A549 (cell line): ENCODE results near the gene LRRC59. TPM values are rescaled to one million over a fixed set of nuclear protein-coding genes. Genes with fewer than 3 reads are reported as not detected.

Source experiments
- ATAC-seq, 2 experiments: fragments of 200-7000 bp in 1 of 2; fragments of >200 bp in 1 of 2; cut with Nextera tagmentation in 1 of 2; cut with Tn5 transposase in 1 of 2; 3 replicates each; pipeline versions ENCODE4 v1.8.0 to v1.9.1; 2018 to 2020; ENCODE audit warnings: mild to moderate bottlenecking in 1 of 2, moderate library complexity in 1 of 2
- CTCF ChIA-PET: fragments of 300-600 bp; sonication (Branson Sonifier 250); formaldehyde crosslinking; extraction: SDS; loops from one replicate; lab custom pipeline; 2021; ENCODE audit warnings: antibody characterized with exemption, inconsistent platforms; lab: Yijun Ruan, JAX
- POLR2A ChIA-PET: fragments of 350-600 bp; formaldehyde crosslinking; extraction: SDS; loops from one replicate; lab custom pipeline; 2021; ENCODE audit warnings: antibody characterized with exemption, inconsistent platforms; lab: Yijun Ruan, JAX
- DNase-seq, 2 experiments: peaks; one replicate each; pipeline versions ENCODE4 v3.0.0 to v3.0.0-alpha.2; 2011 to 2016; ENCODE audit warnings: low read depth in 1 of 2, low spot score in 1 of 2
- FAIRE-seq: peaks from 2 replicates; lab custom pipeline; 2011; peaks lifted over from hg19 to GRCh38; lab: Jason Lieb, UNC
- H3K27ac ChIP-seq, 2 experiments: fragments of >200 bp; sonication (Bioruptor Twin); formaldehyde crosslinking; 3 replicates each; pipeline ENCODE4 v1.5.1; 2016 to 2017
- H3K4me1 ChIP-seq: fragments of >200 bp; sonication (Bioruptor Twin); formaldehyde crosslinking; 3 replicates; pipeline ENCODE4 v1.6.1; 2016
- H3K4me2 ChIP-seq: fragments of >200 bp; sonication (Bioruptor Twin); formaldehyde crosslinking; 3 replicates; pipeline ENCODE4 v1.6.1; 2016
- H3K4me3 ChIP-seq: fragments of >200 bp; sonication (Bioruptor Twin); formaldehyde crosslinking; 3 replicates; pipeline ENCODE4 v1.5.1; 2016
- H3K9me3 ChIP-seq: fragments of >200 bp; sonication (Bioruptor Twin); formaldehyde crosslinking; 3 replicates; pipeline ENCODE4 v1.6.1; 2016
- BCL3 ChIP-seq: fragments of >200 bp; sonication (Bioruptor Twin); formaldehyde crosslinking; IDR thresholded peaks from 3 replicates; pipeline ENCODE4 v1.6.1; 2016
- CBX2 ChIP-seq: fragments of 200-600 bp; sonication (generic); IDR thresholded peaks from 2 replicates; pipeline ENCODE4 v1.6.1; 2016; ENCODE audit warnings: low read depth, mild to moderate bottlenecking, borderline replicate concordance
- CBX8 ChIP-seq: fragments of 200-600 bp; sonication (generic); IDR thresholded peaks from 2 replicates; pipeline ENCODE4 v1.6.1; 2016
- CEBPB ChIP-seq, 2 experiments: fragments of >200 bp in 1 of 2; sonication (Bioruptor Twin) in 1 of 2; formaldehyde crosslinking in 1 of 2; IDR thresholded peaks; 2 replicates each; pipeline ENCODE4 v1.6.1; 2012 to 2016
- CHD2 ChIP-seq: fragments of 150-350 bp; IDR thresholded peaks from 2 replicates; pipeline ENCODE4 v1.6.1; 2014; ENCODE audit warnings: low read length; ENCODE audit not compliant: partially characterized antibody
- CHD4 ChIP-seq: fragments of 200-600 bp; sonication (generic); IDR thresholded peaks from 2 replicates; pipeline ENCODE4 v1.6.1; 2016; ENCODE audit warnings: antibody characterized with exemption, mild to moderate bottlenecking, borderline replicate concordance
- E2F6 ChIP-seq: IDR thresholded peaks from 2 replicates; pipeline ENCODE4 v1.6.1; 2012; ENCODE audit warnings: low read depth, borderline replicate concordance
- EHF ChIP-seq: fragments of 250-450 bp; sonication (Bioruptor Pico); IDR thresholded peaks from 2 replicates; pipeline ENCODE4 v1.5.0; 2020; ENCODE audit warnings: mild to moderate bottlenecking
- EHMT2 ChIP-seq: fragments of 200-600 bp; sonication (generic); IDR thresholded peaks from 2 replicates; pipeline ENCODE4 v1.6.1; 2016; ENCODE audit warnings: antibody characterized with exemption, low read depth, mild to moderate bottlenecking, moderate library complexity
- EP300 ChIP-seq, 2 experiments: fragments of >200 bp; sonication (Bioruptor Twin); formaldehyde crosslinking; IDR thresholded peaks; 2 replicates in 1 of 2; 3 replicates in 1 of 2; pipeline ENCODE4 v1.6.1; 2016 to 2017
- FOSL2 ChIP-seq, 2 experiments: fragments of 450-650 bp in 1 of 2; fragments of >200 bp in 1 of 2; sonication (Bioruptor Twin) in 1 of 2; formaldehyde crosslinking; IDR thresholded peaks; 2 replicates each; pipeline versions ENCODE4 v1.5.0 to v1.6.1; 2016 to 2020; ENCODE audit warnings: mild to moderate bottlenecking in 1 of 2, moderate library complexity in 1 of 2
- FOXS1 ChIP-seq: fragments of 250-450 bp; sonication (Bioruptor Pico); IDR thresholded peaks from 2 replicates; pipeline ENCODE4 v1.5.0; 2020; ENCODE audit warnings: mild to moderate bottlenecking, moderate library complexity
- GATA3 ChIP-seq: IDR thresholded peaks from 2 replicates; pipeline ENCODE4 v1.6.1; 2012; ENCODE audit warnings: borderline replicate concordance
- HEYL ChIP-seq: fragments of 250-450 bp; sonication (Bioruptor Pico); IDR thresholded peaks from 2 replicates; pipeline ENCODE4 v1.8.0; 2021; ENCODE audit warnings: mild to moderate bottlenecking, moderate library complexity
- HMGXB4 ChIP-seq: fragments of 250-450 bp; sonication (Bioruptor Pico); IDR thresholded peaks from 2 replicates; pipeline ENCODE4 v1.5.0; 2021; ENCODE audit warnings: mild to moderate bottlenecking, moderate library complexity, borderline replicate concordance
- HOXB13 ChIP-seq: fragments of 250-450 bp; sonication (Bioruptor Pico); IDR thresholded peaks from 2 replicates; pipeline ENCODE4 v1.5.0; 2020; ENCODE audit warnings: low read depth, mild to moderate bottlenecking, moderate library complexity
- HOXB5 ChIP-seq: fragments of 250-450 bp; sonication (Bioruptor Pico); IDR thresholded peaks from 2 replicates; pipeline ENCODE4 v1.5.0; 2020; ENCODE audit warnings: mild to moderate bottlenecking, moderate library complexity
- JUN ChIP-seq, 2 experiments: fragments of >200 bp; sonication (Bioruptor Twin); formaldehyde crosslinking; IDR thresholded peaks; 2 replicates in 1 of 2; 3 replicates in 1 of 2; pipeline ENCODE4 v1.6.1; 2016 to 2017
- JUNB ChIP-seq: fragments of >200 bp; sonication (Bioruptor Twin); formaldehyde crosslinking; IDR thresholded peaks from 2 replicates; pipeline ENCODE4 v1.6.1; 2016
- MAFK ChIP-seq: fragments of 450-650 bp; IDR thresholded peaks from 2 replicates; pipeline ENCODE4 v1.6.1; 2014; ENCODE audit not compliant: partially characterized antibody
- MAZ ChIP-seq: fragments of 150-350 bp; IDR thresholded peaks from 2 replicates; pipeline ENCODE4 v1.6.1; 2014; ENCODE audit warnings: antibody characterized with exemption, low read depth, low read length, borderline replicate concordance
- MYC ChIP-seq: IDR thresholded peaks from 2 replicates; pipeline ENCODE4 v1.6.1; 2012; ENCODE audit warnings: mild to moderate bottlenecking, inconsistent platforms, low read length, improper control_type of control experiment, borderline replicate concordance
- PHF8 ChIP-seq: fragments of 200-600 bp; sonication (generic); IDR thresholded peaks from 2 replicates; pipeline ENCODE4 v1.6.1; 2016; ENCODE audit warnings: low read depth, mild to moderate bottlenecking, antibody characterized with exemption, moderate library complexity, borderline replicate concordance
- RAD21 ChIP-seq, 2 experiments: fragments of >200 bp in 1 of 2; sonication (Bioruptor Twin) in 1 of 2; formaldehyde crosslinking in 1 of 2; IDR thresholded peaks in 1 of 2; conservative IDR thresholded peaks in 1 of 2; 2 replicates in 1 of 2; 3 replicates in 1 of 2; pipeline ENCODE4 v1.6.1; 2012 to 2018; ENCODE audit warnings: inconsistent platforms in 1 of 2
- RCOR1 ChIP-seq: fragments of 150-350 bp; IDR thresholded peaks from 2 replicates; pipeline ENCODE4 v1.6.1; 2014; ENCODE audit warnings: antibody characterized with exemption, low read length, low read depth
- REST ChIP-seq: fragments of 200-600 bp; sonication (generic); IDR thresholded peaks from 2 replicates; pipeline ENCODE4 v1.6.1; 2016; ENCODE audit warnings: antibody characterized with exemption, mild to moderate bottlenecking, moderate library complexity
- RFX5 ChIP-seq: fragments of 450-650 bp; IDR thresholded peaks from 2 replicates; pipeline ENCODE4 v1.7.1; 2014; ENCODE audit warnings: antibody characterized with exemption, mild to moderate bottlenecking, moderate library complexity
- SREBF2 ChIP-seq: fragments of 450-650 bp; IDR thresholded peaks from 2 replicates; pipeline ENCODE4 v1.6.1; 2014; ENCODE audit warnings: mild to moderate bottlenecking, moderate library complexity
- TP53 ChIP-seq: fragments of 250-450 bp; sonication (Bioruptor Pico); IDR thresholded peaks from 2 replicates; pipeline ENCODE4 v1.5.0; 2021; ENCODE audit warnings: mild to moderate bottlenecking, moderate library complexity
- ZFP36 ChIP-seq: fragments of 450-650 bp; IDR thresholded peaks from 2 replicates; pipeline ENCODE4 v1.6.1; 2014; ENCODE audit warnings: borderline replicate concordance; ENCODE audit not compliant: partially characterized antibody
- ZNF302 ChIP-seq: fragments of 250-450 bp; sonication (Bioruptor Pico); IDR thresholded peaks from 2 replicates; pipeline ENCODE4 v1.9.0; 2021; ENCODE audit warnings: inconsistent platforms, mild to moderate bottlenecking, moderate library complexity
- ZSCAN20 ChIP-seq: fragments of 250-450 bp; sonication (Bioruptor Pico); IDR thresholded peaks from 2 replicates; pipeline ENCODE4 v1.8.0; 2022; ENCODE audit warnings: mild to moderate bottlenecking, moderate library complexity
- WGBS: methylation state at CpG from one replicate; pipeline ENCODE4 v1.1.6; 2017; ENCODE audit errors: missing lambda C conversion rate; 5-methylcytosine and 5-hydroxymethylcytosine counted together
- polyA minus RNA-seq: library from RNA; depleted of rRNA, polyadenylated mRNA; stranded (reverse); fragments of >200 nt; gene quantifications from 2 replicates; pipeline ENCODE4 v1.2.3, GENCODE V29; 2011; rRNA and poly(A)+ RNA removed
- polyA plus RNA-seq, 4 experiments: library from polyadenylated mRNA; depleted of rRNA in 3 of 4; stranded (reverse); fragments of >200 nt; fragmentation: RNase III in 1 of 4; extraction: RNeasy Plus Mini Kit Qiagen cat#74134 plus additional on column Dnase treatment in 1 of 4; gene quantifications; 2 replicates in 3 of 4; 3 replicates in 1 of 4; pipeline ENCODE4 v1.2.3, GENCODE V29; 2011 to 2017

The LRRC59 gene
- polyA plus RNA-seq (2011; rRNA removed) (228 and 237 TPM in 2 replicates), polyA plus RNA-seq (2017; fragmentation: RNase III; extraction: RNeasy Plus Mini Kit Qiagen cat#74134 plus additional on column Dnase treatment) (200 to 226 TPM (median 209 TPM) in 3 replicates), polyA minus RNA-seq (204 and 235 TPM in 2 replicates)
- 137 and 149 TPM in 2 replicates for polyA plus RNA-seq (2012; cell fraction: cytosol; rRNA removed)
- 106 and 109 TPM in 2 replicates for polyA plus RNA-seq (2012; cell fraction: nucleus; rRNA removed)

GRCh38 chr17:50397111-50397918 is at the start of gene LRRC59:
Gene LRRC59 (minus strand): TSS chr17:50397523. CDS start chr17:50397317, 206 bp downstream.
- H3K4me3 ChIP-seq = peak within 1 kb of the TSS; percentile 88
- H3K4me1 ChIP-seq = peaks cover 20% of the 10 kb centered on the region
- peak within 1 kb of the TSS; percentile 96 for H3K4me2 ChIP-seq
- CTCF ChIA-PET = interaction anchor here (0.6 to 15.8 kb wide), 44 partner anchors 10 to 1424 kb away, joined by 3 to 445 read pairs (median 4); partner anchors contain the start of genes ACSF2, EME1, MRPL27 and RSAD1
- peak; percentile 83 to 91 for DNase-seq
- ATAC-seq = peak; percentile 93 to 95
- 2% methylated on average over 50 of the region's 70 CpGs for WGBS
- FAIRE-seq = no peak
- H3K27ac ChIP-seq = peak within 1 kb of the TSS; percentile 88 to 94
- POLR2A ChIA-PET = interaction anchor here (0.6 to 1.9 kb wide), 18 partner anchors 9 to 219 kb away, joined by 3 to 9 read pairs (median 4); partner anchors contain the start of genes EME1 and MRPL27
- H3K9me3 ChIP-seq = no peaks in the 10 kb centered on the region
- TF ChIP-seq CEBPB (IDR thresholded peaks at IDR 0.05) (no peak), MYC (peak; percentile 84; the same call in 1 of the 2 replicates), HEYL (no peak), ZSCAN20 (CRISPR knock-in tag) (no peak), E2F6 (peak; percentile 97), MAFK (no peak), EP300 (IDR thresholded peaks at IDR 0.05) (no peak), ZFP36 (no peak), EHF (CRISPR knock-in tag) (peak; percentile 41; the same call in 1 of the 2 replicates), SREBF2 (no peak), CHD2 (no peak), RCOR1 (no peak), JUNB (no peak), CBX8 (no peak), PHF8 (peak; percentile 98), CBX2 (no peak), RAD21 (conservative IDR thresholded peaks at IDR 0.05 in 1 of 2, IDR thresholded peaks at IDR 0.05 in 1 of 2) (peak; percentile 13 to 47; a peak in 3 of 5 replicates), EHMT2 (no peak), RFX5 (no peak), JUN (IDR thresholded peaks at IDR 0.05) (peak; percentile 79 to 97), TP53 (CRISPR knock-in tag) (no peak), REST (0 out of 2 replicates have a peak, but pooled peaks have one; percentile 22), HOXB5 (CRISPR knock-in tag) (no peak), ZNF302 (CRISPR knock-in tag) (no peak), MAZ (peak; percentile 84; the same call in 1 of the 2 replicates), GATA3 (no peak; the same call in 1 of the 2 replicates), FOSL2 (IDR thresholded peaks at IDR 0.05) (no peak), FOSL2 (CRISPR knock-in tag; IDR thresholded peaks at IDR 0.05) (peak; percentile 80), CHD4 (no peak), HMGXB4 (CRISPR knock-in tag) (peak; percentile 65; the same call in 1 of the 2 replicates), BCL3 (peak; percentile 82), HOXB13 (CRISPR knock-in tag) (no peak), FOXS1 (CRISPR knock-in tag) (no peak)
